Neural cell (in vitro differentiated cells): ENCODE measurements around the gene C2CD3. TPM values are rescaled to one million over a fixed set of nuclear protein-coding genes. Genes with fewer than 3 reads are reported as not detected.

Experiments
- H2AFZ ChIP-seq: fragments of 200-600, 300-800 bp; sonication (generic), shearing (Covaris generic); 2 replicates; pipeline ENCODE4 v1.6.0; 2014; ENCODE audit warnings: low read depth, mild to moderate bottlenecking, antibody characterized with exemption, low read length, moderate library complexity
- H3F3A ChIP-seq: fragments of 200-600 bp; shearing (Covaris generic); 2 replicates; pipeline ENCODE4 v1.6.1; 2016; ENCODE audit warnings: mild to moderate bottlenecking, moderate library complexity, mixed read lengths, antibody characterized with exemption, low read length; ENCODE audit not compliant: insufficient read depth, poor library complexity, severe bottlenecking
- H3K27ac ChIP-seq: fragments of 200-600, 300-800 bp; sonication (generic), shearing (Covaris generic); 2 replicates; pipeline ENCODE4 v1.5.1; 2014; ENCODE audit warnings: mild to moderate bottlenecking, low read length, moderate library complexity
- H3K27me3 ChIP-seq: fragments of 300-800, 200-600 bp; sonication (generic), shearing (Covaris generic); 2 replicates; pipeline ENCODE4 v1.6.0; 2014; ENCODE audit warnings: mild to moderate bottlenecking, low read depth, low read length, moderate library complexity; ENCODE audit not compliant: insufficient read depth
- H3K36me3 ChIP-seq: fragments of 300-800, 200-600 bp; sonication (generic), shearing (Covaris generic); 2 replicates; pipeline ENCODE4 v1.5.1; 2014; ENCODE audit warnings: mild to moderate bottlenecking, antibody characterized with exemption, low read length, moderate library complexity; ENCODE audit not compliant: insufficient read depth
- H3K4me2 ChIP-seq: fragments of 300-800, 200-600 bp; sonication (generic), shearing (Covaris generic); 2 replicates; pipeline ENCODE4 v1.6.0; 2014; ENCODE audit warnings: mild to moderate bottlenecking, low read length
- H3K4me3 ChIP-seq: fragments of 300-800, 200-600 bp; sonication (generic), shearing (Covaris generic); 2 replicates; pipeline ENCODE4 v1.5.1; 2014; ENCODE audit warnings: mild to moderate bottlenecking, low read length, moderate library complexity
- H3K79me2 ChIP-seq: fragments of 200-600 bp; shearing (Covaris generic); replicated peaks from 2 replicates; pipeline ENCODE4 v1.6.0; 2014; ENCODE audit warnings: mild to moderate bottlenecking, low read length, moderate library complexity; ENCODE audit not compliant: insufficient read depth
- H3K9ac ChIP-seq: fragments of 300-800, 200-600 bp; sonication (generic), shearing (Covaris generic); 2 replicates; pipeline ENCODE4 v1.6.1; 2016; ENCODE audit warnings: mild to moderate bottlenecking, low read length, mixed read lengths
- H3K9me2 ChIP-seq: fragments of 200-600 bp; shearing (Covaris generic); 2 replicates; pipeline ENCODE4 v1.6.1; 2016; ENCODE audit warnings: mild to moderate bottlenecking, low read length, mixed read lengths; ENCODE audit not compliant: insufficient read depth
- H3K9me3 ChIP-seq: fragments of 200-600, 300-800 bp; sonication (generic), shearing (Covaris generic); 2 replicates; pipeline ENCODE4 v1.6.1; 2016; ENCODE audit warnings: mild to moderate bottlenecking, mixed run types, low read length, moderate library complexity, mixed read lengths
- H4K20me1 ChIP-seq: fragments of 200-600 bp; shearing (Covaris generic); 2 replicates; pipeline ENCODE4 v1.6.1; 2016; ENCODE audit warnings: mild to moderate bottlenecking, mixed run types; ENCODE audit not compliant: insufficient read depth
- EP300 ChIP-seq: fragments of 450-650 bp; conservative IDR thresholded peaks from 2 replicates; pipeline ENCODE4 v1.6.1; 2014; ENCODE audit warnings: antibody characterized with exemption, mild to moderate bottlenecking, moderate library complexity; ENCODE audit not compliant: poor library complexity, severe bottlenecking
- EZH2 ChIP-seq: fragments of 200-600, 300-800 bp; shearing (Covaris generic), sonication (generic); IDR thresholded peaks from 2 replicates; pipeline ENCODE4 v1.6.1; 2014; ENCODE audit warnings: antibody characterized with exemption, low read length, borderline replicate concordance, mild to moderate bottlenecking; ENCODE audit not compliant: insufficient read depth, poor library complexity, severe bottlenecking
- MXI1 ChIP-seq: fragments of 450-650 bp; conservative IDR thresholded peaks from 2 replicates; pipeline ENCODE4 v1.6.1; 2014; ENCODE audit warnings: antibody characterized with exemption, mild to moderate bottlenecking; ENCODE audit not compliant: poor library complexity, severe bottlenecking
- POLR2AphosphoS5 ChIP-seq: IDR thresholded peaks from 2 replicates; pipeline ENCODE4 v1.6.1; 2012
- RAD21 ChIP-seq: fragments of 450-650 bp; conservative IDR thresholded peaks from 2 replicates; pipeline ENCODE4 v1.6.1; 2014; ENCODE audit warnings: antibody characterized with exemption, mild to moderate bottlenecking, moderate library complexity
- SMC3 ChIP-seq: fragments of 450-650 bp; conservative IDR thresholded peaks from 2 replicates; pipeline ENCODE4 v1.6.1; 2014; ENCODE audit warnings: antibody characterized with exemption, mild to moderate bottlenecking, moderate library complexity; ENCODE audit not compliant: poor library complexity
- TAF1 ChIP-seq: IDR thresholded peaks from 2 replicates; pipeline ENCODE4 v1.6.1; 2012; ENCODE audit warnings: low read depth
- polyA plus RNA-seq: library from polyadenylated mRNA; depleted of rRNA; stranded (reverse); fragments of >200 nt; gene quantifications from 2 replicates; pipeline ENCODE4 v1.2.3, GENCODE V29; 2014
- TF ChIP-seq, protein P1 (sequence below): fragments of 450-650 bp; IDR thresholded peaks from 2 replicates; pipeline ENCODE4 v1.5.1; 2014; ENCODE audit warnings: antibody characterized with exemption, mild to moderate bottlenecking, moderate library complexity; ENCODE audit not compliant: poor library complexity, severe bottlenecking
- TF ChIP-seq, protein P2 (sequence below): IDR thresholded peaks from 2 replicates; pipeline ENCODE4 v1.6.1; 2012; ENCODE audit warnings: borderline replicate concordance

C2CD3 gene
- polyA plus RNA-seq, 1 donor from 2014 or later, result 13.2 TPM

DNA sequence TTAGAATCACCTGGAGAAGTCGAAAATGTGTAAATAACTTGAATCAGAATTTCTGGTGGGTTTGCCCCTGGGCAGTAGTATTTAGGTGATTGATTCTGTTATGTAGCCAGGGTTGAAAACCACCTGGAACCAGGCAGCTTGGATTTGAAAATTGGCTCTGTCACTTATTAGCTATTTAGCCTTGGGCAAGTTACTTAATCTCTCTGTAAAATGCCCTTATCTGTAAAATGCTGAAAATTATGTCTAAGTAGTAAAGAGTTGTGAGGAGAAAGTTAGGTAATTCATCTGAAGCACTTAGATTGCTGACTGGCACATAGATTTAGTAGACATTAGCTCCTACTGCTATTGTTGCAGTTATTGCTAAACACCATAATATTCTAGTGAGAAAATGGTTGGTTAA, 49.6 kb upstream of the C2CD3 start:
- H3K36me3 ChIP-seq, result no peaks in the 10 kb centered on the region
- no peak overlapping the region for H2AFZ ChIP-seq
- no peaks in the 10 kb centered on the region for H3K27me3 ChIP-seq
- H3K4me2 ChIP-seq, result no peak overlapping the region
- H3K4me3 ChIP-seq, result no peak overlapping the region
- no peaks in the 10 kb centered on the region for H3K9me3 ChIP-seq
- TF ChIP-seq POLR2AphosphoS5, result no peak
- no peak for TF ChIP-seq TAF1
- no peak for TF ChIP-seq RAD21
- TF ChIP-seq, protein P1, sequence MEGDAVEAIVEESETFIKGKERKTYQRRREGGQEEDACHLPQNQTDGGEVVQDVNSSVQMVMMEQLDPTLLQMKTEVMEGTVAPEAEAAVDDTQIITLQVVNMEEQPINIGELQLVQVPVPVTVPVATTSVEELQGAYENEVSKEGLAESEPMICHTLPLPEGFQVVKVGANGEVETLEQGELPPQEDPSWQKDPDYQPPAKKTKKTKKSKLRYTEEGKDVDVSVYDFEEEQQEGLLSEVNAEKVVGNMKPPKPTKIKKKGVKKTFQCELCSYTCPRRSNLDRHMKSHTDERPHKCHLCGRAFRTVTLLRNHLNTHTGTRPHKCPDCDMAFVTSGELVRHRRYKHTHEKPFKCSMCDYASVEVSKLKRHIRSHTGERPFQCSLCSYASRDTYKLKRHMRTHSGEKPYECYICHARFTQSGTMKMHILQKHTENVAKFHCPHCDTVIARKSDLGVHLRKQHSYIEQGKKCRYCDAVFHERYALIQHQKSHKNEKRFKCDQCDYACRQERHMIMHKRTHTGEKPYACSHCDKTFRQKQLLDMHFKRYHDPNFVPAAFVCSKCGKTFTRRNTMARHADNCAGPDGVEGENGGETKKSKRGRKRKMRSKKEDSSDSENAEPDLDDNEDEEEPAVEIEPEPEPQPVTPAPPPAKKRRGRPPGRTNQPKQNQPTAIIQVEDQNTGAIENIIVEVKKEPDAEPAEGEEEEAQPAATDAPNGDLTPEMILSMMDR, result no peak
- no peak for TF ChIP-seq EZH2
- TF ChIP-seq MXI1, result no peak
- no peak for TF ChIP-seq SMC3
- no peak for TF ChIP-seq EP300
- TF ChIP-seq, protein P2, sequence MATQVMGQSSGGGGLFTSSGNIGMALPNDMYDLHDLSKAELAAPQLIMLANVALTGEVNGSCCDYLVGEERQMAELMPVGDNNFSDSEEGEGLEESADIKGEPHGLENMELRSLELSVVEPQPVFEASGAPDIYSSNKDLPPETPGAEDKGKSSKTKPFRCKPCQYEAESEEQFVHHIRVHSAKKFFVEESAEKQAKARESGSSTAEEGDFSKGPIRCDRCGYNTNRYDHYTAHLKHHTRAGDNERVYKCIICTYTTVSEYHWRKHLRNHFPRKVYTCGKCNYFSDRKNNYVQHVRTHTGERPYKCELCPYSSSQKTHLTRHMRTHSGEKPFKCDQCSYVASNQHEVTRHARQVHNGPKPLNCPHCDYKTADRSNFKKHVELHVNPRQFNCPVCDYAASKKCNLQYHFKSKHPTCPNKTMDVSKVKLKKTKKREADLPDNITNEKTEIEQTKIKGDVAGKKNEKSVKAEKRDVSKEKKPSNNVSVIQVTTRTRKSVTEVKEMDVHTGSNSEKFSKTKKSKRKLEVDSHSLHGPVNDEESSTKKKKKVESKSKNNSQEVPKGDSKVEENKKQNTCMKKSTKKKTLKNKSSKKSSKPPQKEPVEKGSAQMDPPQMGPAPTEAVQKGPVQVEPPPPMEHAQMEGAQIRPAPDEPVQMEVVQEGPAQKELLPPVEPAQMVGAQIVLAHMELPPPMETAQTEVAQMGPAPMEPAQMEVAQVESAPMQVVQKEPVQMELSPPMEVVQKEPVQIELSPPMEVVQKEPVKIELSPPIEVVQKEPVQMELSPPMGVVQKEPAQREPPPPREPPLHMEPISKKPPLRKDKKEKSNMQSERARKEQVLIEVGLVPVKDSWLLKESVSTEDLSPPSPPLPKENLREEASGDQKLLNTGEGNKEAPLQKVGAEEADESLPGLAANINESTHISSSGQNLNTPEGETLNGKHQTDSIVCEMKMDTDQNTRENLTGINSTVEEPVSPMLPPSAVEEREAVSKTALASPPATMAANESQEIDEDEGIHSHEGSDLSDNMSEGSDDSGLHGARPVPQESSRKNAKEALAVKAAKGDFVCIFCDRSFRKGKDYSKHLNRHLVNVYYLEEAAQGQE, result no peak
- no peaks in the 10 kb centered on the region for H4K20me1 ChIP-seq
- H3K79me2 ChIP-seq, result no peaks in the 10 kb centered on the region
- H3K9me2 ChIP-seq, result no peaks in the 10 kb centered on the region
- H3F3A ChIP-seq, result no peaks in the 10 kb centered on the region
- H3K27ac ChIP-seq, result no peak overlapping the region
- no peak overlapping the region for H3K9ac ChIP-seq

DNA sequence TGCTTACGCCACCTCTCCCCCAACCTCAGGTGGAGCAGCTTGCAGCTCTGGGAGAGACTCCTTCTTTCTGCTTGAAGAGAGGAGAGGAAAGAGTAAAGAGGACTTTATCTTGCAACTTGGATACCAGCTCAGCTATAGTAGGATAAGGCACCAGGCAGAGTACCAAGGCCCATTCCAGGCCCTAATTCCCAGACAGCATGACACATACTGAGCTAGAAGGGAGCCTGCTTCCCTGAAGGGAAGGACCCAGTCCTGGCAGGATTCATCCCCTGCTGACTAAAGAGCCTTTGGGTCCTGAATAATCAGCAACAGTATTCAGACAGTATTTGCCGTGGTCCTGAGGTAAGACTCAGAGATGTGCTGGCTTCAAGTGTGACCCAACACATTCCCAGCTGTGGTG, 41.7 kb upstream of the C2CD3 start:
- Histone ChIP-seq H3K9me3 (no peaks in the 10 kb centered on the region), H3K4me2 (no peak overlapping the region)

More for the DNA sequence above, 41.7 kb upstream of the C2CD3 start:
- H3K27me3 ChIP-seq, result no peaks in the 10 kb centered on the region
- no peak overlapping the region for H3K4me3 ChIP-seq
- H3K36me3 ChIP-seq, result peaks cover 18% of the 10 kb centered on the region
- no peak overlapping the region for H3K27ac ChIP-seq
- no peaks in the 10 kb centered on the region for H3F3A ChIP-seq
- H4K20me1 ChIP-seq, result no peaks in the 10 kb centered on the region
- H3K9ac ChIP-seq, result no peak overlapping the region
- no peaks in the 10 kb centered on the region for H3K9me2 ChIP-seq
- no peak overlapping the region for H2AFZ ChIP-seq
- no peak for TF ChIP-seq MXI1
- no peak for TF ChIP-seq SMC3
- TF ChIP-seq RAD21, result no peak
- TF ChIP-seq, protein P1, result no peak
- TF ChIP-seq EP300, result no peak
- no peak for TF ChIP-seq TAF1
- no peak for TF ChIP-seq POLR2AphosphoS5
- TF ChIP-seq, protein P2, result no peak
- no peak for TF ChIP-seq EZH2
- H3K79me2 ChIP-seq, result no peaks in the 10 kb centered on the region
